ENCODE data around the gene RBBP8NL.

RBBP8NL gene

DNA sequence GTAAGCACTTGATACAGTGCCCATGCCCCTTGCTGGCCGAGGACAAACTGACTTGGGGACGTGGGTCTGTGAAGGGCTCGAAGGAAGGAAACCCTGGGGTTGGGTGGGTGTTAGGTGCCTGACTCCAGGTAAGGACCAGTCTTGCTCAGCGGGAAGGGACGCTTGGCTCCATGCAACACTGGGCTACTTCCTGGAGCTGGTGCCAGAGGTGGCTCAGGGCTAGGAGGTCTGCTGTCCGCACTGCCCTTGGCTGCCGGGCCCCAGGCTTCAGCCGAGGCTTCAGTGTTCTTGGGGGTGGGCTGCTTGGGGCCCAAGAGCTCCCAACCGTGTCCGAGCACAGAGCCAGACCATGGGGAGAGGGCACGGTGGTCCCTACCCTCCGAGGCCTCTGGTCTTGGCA lies 43.1 kb upstream of the RBBP8NL start:
- no peak for FAIRE-seq
- TF ChIP-seq TAF1 (IDR thresholded peaks at IDR 0.05; ENCODE audit: borderline replicate concordance, low read depth, low read length) (no peak), POLR2A (IDR thresholded peaks at IDR 0.05; ENCODE audit: low read depth, low read length) (no peak), POLR2AphosphoS5 (IDR thresholded peaks at IDR 0.05; ENCODE audit: low read depth, low read length) (no peak)
- no peak for DNase-seq (ENCODE audit: insufficient read length)

- DNase-seq (ENCODE audit: insufficient read length) (no peak), FAIRE-seq (no peak)
- TF ChIP-seq TAF1 (IDR thresholded peaks at IDR 0.05; ENCODE audit: borderline replicate concordance, low read depth, low read length) (no peak), POLR2AphosphoS5 (IDR thresholded peaks at IDR 0.05; ENCODE audit: low read depth, low read length) (no peak), POLR2A (IDR thresholded peaks at IDR 0.05; ENCODE audit: low read depth, low read length) (no peak)
Observed at GRCh38 chr20:62470001-62470400, 42.7 kb upstream of the RBBP8NL start.

DNA sequence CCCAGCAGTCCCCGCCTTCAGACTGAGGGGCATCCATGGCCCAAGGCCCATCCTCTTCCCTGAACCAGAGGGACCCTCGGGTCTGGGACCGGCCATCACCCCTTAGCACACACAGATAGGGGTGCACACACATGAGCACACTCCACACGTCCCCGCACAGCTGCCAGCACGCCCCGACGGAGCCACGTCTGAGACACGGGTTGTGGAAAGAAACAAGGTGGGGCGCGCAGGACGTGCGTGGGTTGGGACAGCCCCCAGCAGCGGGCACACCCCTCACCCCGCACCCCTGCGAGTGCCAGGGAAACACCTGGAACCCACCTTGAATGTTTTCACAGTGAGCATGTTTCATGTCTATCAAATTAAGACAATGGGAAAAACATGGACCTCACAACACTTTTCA lies 42.0 kb upstream of the RBBP8NL start:
- TF ChIP-seq TAF1 (IDR thresholded peaks at IDR 0.05; ENCODE audit: borderline replicate concordance, low read depth, low read length) (no peak), POLR2AphosphoS5 (IDR thresholded peaks at IDR 0.05; ENCODE audit: low read depth, low read length) (no peak), POLR2A (IDR thresholded peaks at IDR 0.05; ENCODE audit: low read depth, low read length) (no peak)
- FAIRE-seq (no peak), DNase-seq (ENCODE audit: insufficient read length) (no peak)

DNA sequence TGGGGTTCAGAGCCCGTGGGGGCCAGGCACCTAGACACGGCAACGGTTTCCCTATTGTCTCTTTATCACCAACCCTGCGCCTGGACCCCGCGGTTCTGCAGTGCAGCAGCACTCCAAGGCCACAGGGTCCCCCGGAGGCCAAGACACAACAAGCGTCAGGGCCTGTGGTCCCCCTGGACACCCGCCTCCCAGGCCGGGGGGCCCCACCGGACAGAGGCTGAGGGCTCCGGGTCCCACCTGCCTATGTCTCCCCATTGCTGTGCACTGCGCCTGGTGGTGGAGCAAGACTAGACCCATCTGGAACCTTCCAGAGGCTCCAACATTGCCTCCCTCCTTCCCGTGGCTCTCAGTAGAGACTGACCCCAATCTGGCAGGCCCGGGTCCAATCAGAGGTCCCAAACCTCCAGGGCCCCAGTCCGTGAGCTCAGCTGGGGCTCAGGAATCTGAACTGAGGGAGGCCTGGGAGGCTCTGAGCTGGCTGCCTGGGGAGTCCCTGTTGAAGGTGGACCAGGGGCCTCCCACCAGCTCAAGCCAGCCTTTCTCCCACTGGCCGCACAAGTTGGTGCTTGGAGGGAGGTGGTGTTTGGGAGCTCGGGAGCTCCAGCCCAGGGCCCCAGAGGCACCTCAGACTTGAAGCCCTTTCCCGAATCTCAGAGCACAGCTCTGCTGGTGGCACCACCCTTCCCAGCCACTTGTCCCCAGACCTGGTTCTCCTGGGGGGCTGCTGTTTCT lies 39.6 kb upstream of the RBBP8NL start:
- TF ChIP-seq TAF1 (IDR thresholded peaks at IDR 0.05; ENCODE audit: borderline replicate concordance, low read depth, low read length) (no peak), POLR2A (IDR thresholded peaks at IDR 0.05; ENCODE audit: low read depth, low read length) (no peak), POLR2AphosphoS5 (IDR thresholded peaks at IDR 0.05; ENCODE audit: low read depth, low read length) (no peak)
- DNase-seq (ENCODE audit: insufficient read length) (no peak), FAIRE-seq (no peak)

- TF ChIP-seq POLR2A (IDR thresholded peaks at IDR 0.05; ENCODE audit: low read depth, low read length) (no peak), POLR2AphosphoS5 (IDR thresholded peaks at IDR 0.05; ENCODE audit: low read depth, low read length) (no peak), TAF1 (IDR thresholded peaks at IDR 0.05; ENCODE audit: borderline replicate concordance, low read depth, low read length) (no peak)
- FAIRE-seq (no peak), DNase-seq (ENCODE audit: insufficient read length) (no peak)
Observed at GRCh38 chr20:62466072-62466760, 38.9 kb upstream of the RBBP8NL start.

DNA sequence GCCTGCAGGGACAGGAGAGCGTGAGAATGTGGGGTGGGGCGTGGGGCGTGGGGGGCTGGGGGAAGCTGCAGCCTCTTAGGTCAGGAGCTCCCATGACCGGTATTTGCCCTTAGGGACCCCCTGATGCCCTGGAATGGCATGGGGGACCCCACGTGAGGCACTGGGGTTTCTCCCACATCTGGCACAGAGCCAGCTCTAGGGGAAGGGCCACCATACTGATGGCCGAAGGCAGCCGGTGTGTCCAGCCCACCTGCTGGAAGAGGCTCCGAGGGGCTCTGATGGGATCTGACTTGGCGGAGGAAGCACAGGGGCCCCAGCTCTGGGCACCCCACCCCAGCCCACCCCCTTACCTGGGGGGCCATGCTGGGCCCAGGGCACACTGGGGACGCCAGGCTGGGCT lies 37.7 kb upstream of the RBBP8NL start:
- TF ChIP-seq POLR2AphosphoS5 (IDR thresholded peaks at IDR 0.05; ENCODE audit: low read depth, low read length), result no peak
- TF ChIP-seq TAF1 (IDR thresholded peaks at IDR 0.05; ENCODE audit: borderline replicate concordance, low read depth, low read length), result no peak
- TF ChIP-seq POLR2A (IDR thresholded peaks at IDR 0.05; ENCODE audit: low read depth, low read length), result no peak
- DNase-seq (ENCODE audit: insufficient read length) (no peak), FAIRE-seq (no peak)

DNA sequence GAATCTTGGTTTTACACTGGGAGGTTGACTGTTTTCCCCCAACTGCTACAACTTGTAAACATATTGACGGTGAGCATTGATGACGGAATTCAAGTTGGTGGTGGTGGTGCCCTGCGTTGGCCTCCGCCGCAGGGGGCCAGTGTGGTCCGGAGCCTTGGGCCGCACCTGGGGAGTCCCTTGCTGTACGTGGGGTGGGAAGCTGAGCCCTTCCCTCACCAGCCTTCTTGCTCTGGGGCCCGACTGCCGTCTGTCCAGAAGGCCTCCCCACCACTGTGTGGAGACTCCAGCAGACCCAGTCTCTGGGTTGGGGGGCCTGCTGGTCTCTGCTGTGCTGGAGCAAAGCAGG lies 37.1 kb upstream of the RBBP8NL start:
- FAIRE-seq, result no peak
- no peak for DNase-seq (ENCODE audit: insufficient read length)

GRCh38 chr20:62463651-62464424 lies 36.5 kb upstream of the RBBP8NL start:
- DNase-seq (ENCODE audit: insufficient read length) (no peak), FAIRE-seq (no peak)
- no peak for TF ChIP-seq TAF1 (IDR thresholded peaks at IDR 0.05; ENCODE audit: borderline replicate concordance, low read depth, low read length)
- no peak for TF ChIP-seq POLR2AphosphoS5 (IDR thresholded peaks at IDR 0.05; ENCODE audit: low read depth, low read length)
- TF ChIP-seq POLR2A (IDR thresholded peaks at IDR 0.05; ENCODE audit: low read depth, low read length), result no peak

More for the DNA sequence above, 37.1 kb upstream of the RBBP8NL start:
- TF ChIP-seq POLR2AphosphoS5 (IDR thresholded peaks at IDR 0.05; ENCODE audit: low read depth, low read length), result no peak
- no peak for TF ChIP-seq POLR2A (IDR thresholded peaks at IDR 0.05; ENCODE audit: low read depth, low read length)
- no peak for TF ChIP-seq TAF1 (IDR thresholded peaks at IDR 0.05; ENCODE audit: borderline replicate concordance, low read depth, low read length)

DNA sequence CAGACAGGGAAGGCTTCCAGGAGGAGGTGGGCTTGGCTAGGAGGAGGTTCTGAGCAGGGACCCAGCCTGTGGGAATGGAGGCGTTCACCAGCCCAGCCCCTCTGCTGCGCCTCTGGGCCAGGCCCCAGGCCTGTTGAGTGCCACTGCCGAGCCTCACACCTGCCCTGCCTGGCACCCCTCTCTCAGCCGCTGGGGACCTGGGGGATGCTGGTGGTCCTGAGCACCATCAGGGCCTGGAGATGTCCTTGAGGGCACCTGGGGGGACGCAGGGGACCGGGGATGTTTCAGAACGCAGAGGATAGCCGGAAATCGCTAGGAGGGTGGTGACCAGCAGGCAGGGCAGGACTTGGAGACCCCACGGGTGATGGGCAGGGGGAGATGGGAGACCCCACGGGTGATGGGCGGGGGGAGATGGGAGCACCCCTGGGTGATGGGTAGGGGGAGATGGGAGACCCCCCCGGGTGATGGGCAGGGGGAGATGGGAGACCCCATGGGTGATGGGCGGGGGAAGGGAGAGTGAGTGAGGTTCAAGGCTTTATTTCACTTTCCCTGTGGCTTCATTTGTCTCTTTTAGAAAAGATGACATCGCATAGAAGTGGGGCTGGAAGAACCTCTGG lies 35.7 kb upstream of the RBBP8NL start:
- FAIRE-seq, result no peak
- TF ChIP-seq POLR2AphosphoS5 (IDR thresholded peaks at IDR 0.05; ENCODE audit: low read depth, low read length) (no peak), TAF1 (IDR thresholded peaks at IDR 0.05; ENCODE audit: borderline replicate concordance, low read depth, low read length) (no peak), POLR2A (IDR thresholded peaks at IDR 0.05; ENCODE audit: low read depth, low read length) (no peak)

GRCh38 chr20:62461834-62462233 lies 34.5 kb upstream of the RBBP8NL start:
- no peak for TF ChIP-seq TAF1 (IDR thresholded peaks at IDR 0.05; ENCODE audit: borderline replicate concordance, low read depth, low read length)
- TF ChIP-seq POLR2A (IDR thresholded peaks at IDR 0.05; ENCODE audit: low read depth, low read length), result no peak
- no peak for TF ChIP-seq POLR2AphosphoS5 (IDR thresholded peaks at IDR 0.05; ENCODE audit: low read depth, low read length)
- no peak for FAIRE-seq
- DNase-seq (ENCODE audit: insufficient read length), result no peak

More for the DNA sequence above, 35.7 kb upstream of the RBBP8NL start:
- no peak for DNase-seq (ENCODE audit: insufficient read length)

- TF ChIP-seq POLR2A (IDR thresholded peaks at IDR 0.05; ENCODE audit: low read depth, low read length) (no peak), POLR2AphosphoS5 (IDR thresholded peaks at IDR 0.05; ENCODE audit: low read depth, low read length) (no peak), TAF1 (IDR thresholded peaks at IDR 0.05; ENCODE audit: borderline replicate concordance, low read depth, low read length) (no peak)
- DNase-seq (ENCODE audit: insufficient read length) (no peak), FAIRE-seq (no peak)
Observed at GRCh38 chr20:62461157-62461556, 33.8 kb upstream of the RBBP8NL start.

Measured in GM12892 (cell line).